AG04449 (cell line): Measurements from ENCODE around the gene RIPK1.

Experiments used
- CTCF ChIA-PET: fragments of 350-600 bp; formaldehyde crosslinking; extraction: SDS; loops from one replicate; lab custom pipeline; 2021; ENCODE audit warnings: antibody characterized with exemption; lab: Yijun Ruan, JAX
- POLR2A ChIA-PET: fragments of 400-600, 350-600 bp; formaldehyde crosslinking; extraction: SDS; loops from one replicate; lab custom pipeline; 2020; ENCODE audit warnings: antibody characterized with exemption, inconsistent platforms; lab: Yijun Ruan, JAX
- DNase-seq: peaks from one replicate; pipeline ENCODE4 v3.0.0-alpha.2; 2010; ENCODE audit warnings: low read depth, low spot score
- H3K4me3 ChIP-seq: 2 replicates; pipeline ENCODE4 v1.5.1; 2011; ENCODE audit warnings: low read depth, mild to moderate bottlenecking, control low read depth, low read length
- CTCF ChIP-seq: IDR thresholded peaks from one replicate; pipeline ENCODE4 v1.5.1; 2011; ENCODE audit warnings: mild to moderate bottlenecking, moderate library complexity, low read length, control low read depth, inconsistent platforms; ENCODE audit not compliant: insufficient read depth; ENCODE audit errors: missing control alignments

Gene RIPK1

GRCh38 chr6:3117912-3118352, 49.6 kb downstream of the RIPK1 start:
- ChIA-PET POLR2A (no interaction called here), CTCF (interaction anchor here (1.0 to 5.8 kb wide), 6 partner anchors 9 to 133 kb away, joined by 3 to 89 read pairs (median 6); no protein-coding TSS in a partner anchor)
- H3K4me3 ChIP-seq = peak overlapping the region; percentile 96
- DNase-seq = no peak
- no peak for TF ChIP-seq CTCF

GRCh38 chr6:3118353-3119039, 50.2 kb downstream of the RIPK1 start, which contains the start of gene BPHL:
BPHL (plus strand) TSS chr6:3118711; CDS start chr6:3118741, 30 bp downstream.
- peak; percentile 41 for DNase-seq
- POLR2A ChIA-PET = no interaction called here
- CTCF ChIA-PET = interaction anchor here (1.4 to 5.8 kb wide), 3 partner anchors 10 to 133 kb away, joined by 3 to 89 read pairs (median 9); no protein-coding TSS in a partner anchor
- H3K4me3 ChIP-seq = peak within 1 kb of the TSS; percentile 96
- no peak for TF ChIP-seq CTCF

GRCh38 chr6:3119040-3119723, 50.9 kb downstream of the RIPK1 start:
- H3K4me3 ChIP-seq = peak overlapping the region; percentile 96
- CTCF ChIA-PET = interaction anchor here (1.4 to 5.8 kb wide), 4 partner anchors 9 to 132 kb away, joined by 3 to 89 read pairs (median 6); no protein-coding TSS in a partner anchor
- POLR2A ChIA-PET = no interaction called here
- no peak for TF ChIP-seq CTCF
- no peak for DNase-seq

DNA sequence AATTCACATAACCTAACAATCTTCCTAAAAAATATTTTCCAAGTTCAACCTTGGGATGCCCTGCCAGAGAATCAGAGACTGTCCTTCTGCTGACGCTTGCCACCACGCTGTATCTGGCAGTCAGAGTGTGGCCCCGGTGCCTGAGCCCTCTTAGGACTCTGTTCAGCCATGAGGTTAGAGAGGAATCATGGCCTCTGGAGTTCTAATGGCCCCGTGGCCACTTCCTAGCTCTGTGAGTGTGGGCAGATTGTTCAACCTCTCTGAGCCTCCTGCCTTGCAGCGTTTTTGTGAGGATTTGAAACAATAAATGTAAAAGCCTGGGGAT, 52.4 kb downstream of the RIPK1 start:
- no peak for DNase-seq
- CTCF ChIA-PET = interaction anchor here (1.3 to 5.8 kb wide), 4 partner anchors 8 to 137 kb away, joined by 3 to 89 read pairs (median 6); no protein-coding TSS in a partner anchor
- H3K4me3 ChIP-seq = no peak overlapping the region
- TF ChIP-seq CTCF = no peak
- POLR2A ChIA-PET = no interaction called here

GRCh38 chr6:3122823-3123182, 54.5 kb downstream of the RIPK1 start:
- POLR2A ChIA-PET = no interaction called here
- CTCF ChIA-PET = interaction anchor here (1.0 to 5.8 kb wide), 3 partner anchors 15 to 128 kb away, joined by 4 to 89 read pairs (median 5); no protein-coding TSS in a partner anchor
- DNase-seq = no peak
- no peak for TF ChIP-seq CTCF
- no peak overlapping the region for H3K4me3 ChIP-seq

GRCh38 chr6:3124667-3125066, 56.4 kb downstream of the RIPK1 start:
- DNase-seq = no peak
- no peak for TF ChIP-seq CTCF
- POLR2A ChIA-PET = no interaction called here
- CTCF ChIA-PET = interaction anchor here (0.7 to 9.3 kb wide), 6 partner anchors 12 to 135 kb away, joined by 3 to 221 read pairs (median 3); no protein-coding TSS in a partner anchor
- no peak overlapping the region for H3K4me3 ChIP-seq
